ENCODE results near the gene SPAG4.

SPAG4 gene

DNA sequence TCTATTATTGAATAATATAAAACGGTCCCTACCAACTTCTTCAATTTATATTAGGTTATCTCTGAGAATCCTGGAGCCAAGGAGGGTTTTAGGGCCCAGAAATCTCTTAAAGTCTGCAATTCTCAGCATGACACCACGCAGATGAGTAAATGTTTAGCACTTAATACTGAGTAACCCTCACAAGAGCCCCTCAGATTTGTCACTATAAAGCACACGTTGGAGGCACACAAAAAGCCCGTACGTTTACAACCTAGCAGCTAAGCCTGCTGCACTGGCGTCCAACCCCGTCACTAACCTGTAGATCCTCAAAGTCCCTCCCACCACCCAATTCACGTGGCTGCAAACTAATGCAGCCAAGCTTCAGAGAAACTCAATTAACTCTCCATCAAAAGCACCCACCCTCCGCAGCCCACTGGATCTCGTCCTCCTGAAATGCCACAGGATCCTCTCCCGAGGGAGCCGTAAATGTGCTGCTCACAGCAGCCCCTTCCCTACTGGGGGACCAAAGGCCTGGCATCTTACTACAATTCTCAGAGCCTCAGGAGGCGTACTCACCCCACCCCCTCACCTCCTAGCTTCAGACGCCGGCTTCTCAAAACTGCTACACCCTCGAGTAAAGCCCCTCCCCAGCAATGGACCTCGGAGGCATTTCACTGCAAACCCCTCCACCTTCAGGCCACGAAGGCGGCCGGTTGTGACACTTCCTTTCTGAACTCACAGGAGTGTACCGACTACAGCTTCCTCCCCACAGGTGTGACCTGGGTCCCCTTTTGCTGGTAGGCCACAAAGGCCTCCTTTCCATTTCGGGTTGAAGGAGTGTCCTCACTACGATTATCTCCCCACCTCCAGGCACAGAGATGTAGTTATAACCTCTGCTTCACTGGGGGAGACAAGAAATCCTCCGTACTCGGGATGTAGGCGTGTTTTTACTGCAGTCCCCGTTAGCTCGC is 48.2 kb downstream of the SPAG4 start (continued):
- TF ChIP-seq, protein P1, sequence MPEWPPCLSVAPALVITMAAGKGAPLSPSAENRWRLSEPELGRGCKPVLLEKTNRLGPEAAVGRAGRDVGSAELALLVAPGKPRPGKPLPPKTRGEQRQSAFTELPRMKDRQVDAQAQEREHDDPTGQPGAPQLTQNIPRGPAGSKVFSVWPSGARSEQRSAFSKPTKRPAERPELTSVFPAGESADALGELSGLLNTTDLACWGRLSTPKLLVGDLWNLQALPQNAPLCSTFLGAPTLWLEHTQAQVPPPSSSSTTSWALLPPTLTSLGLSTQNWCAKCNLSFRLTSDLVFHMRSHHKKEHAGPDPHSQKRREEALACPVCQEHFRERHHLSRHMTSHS (tag by site-specific recombination; IDR thresholded peaks at IDR 0.05) = no peak
- TF ChIP-seq ZNF626 (tag by site-specific recombination; IDR thresholded peaks at IDR 0.05) = no peak
- 0 out of 2 replicates have a peak, but pooled peaks have one; percentile 9 for TF ChIP-seq ZNF837 (tag by site-specific recombination; IDR thresholded peaks at IDR 0.05)
- TF ChIP-seq, protein P2, sequence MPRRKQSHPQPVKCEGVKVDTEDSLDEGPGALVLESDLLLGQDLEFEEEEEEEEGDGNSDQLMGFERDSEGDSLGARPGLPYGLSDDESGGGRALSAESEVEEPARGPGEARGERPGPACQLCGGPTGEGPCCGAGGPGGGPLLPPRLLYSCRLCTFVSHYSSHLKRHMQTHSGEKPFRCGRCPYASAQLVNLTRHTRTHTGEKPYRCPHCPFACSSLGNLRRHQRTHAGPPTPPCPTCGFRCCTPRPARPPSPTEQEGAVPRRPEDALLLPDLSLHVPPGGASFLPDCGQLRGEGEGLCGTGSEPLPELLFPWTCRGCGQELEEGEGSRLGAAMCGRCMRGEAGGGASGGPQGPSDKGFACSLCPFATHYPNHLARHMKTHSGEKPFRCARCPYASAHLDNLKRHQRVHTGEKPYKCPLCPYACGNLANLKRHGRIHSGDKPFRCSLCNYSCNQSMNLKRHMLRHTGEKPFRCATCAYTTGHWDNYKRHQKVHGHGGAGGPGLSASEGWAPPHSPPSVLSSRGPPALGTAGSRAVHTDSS (tag by site-specific recombination; IDR thresholded peaks at IDR 0.05) = 0 out of 2 replicates have a peak, but pooled peaks have one; percentile 8

DNA sequence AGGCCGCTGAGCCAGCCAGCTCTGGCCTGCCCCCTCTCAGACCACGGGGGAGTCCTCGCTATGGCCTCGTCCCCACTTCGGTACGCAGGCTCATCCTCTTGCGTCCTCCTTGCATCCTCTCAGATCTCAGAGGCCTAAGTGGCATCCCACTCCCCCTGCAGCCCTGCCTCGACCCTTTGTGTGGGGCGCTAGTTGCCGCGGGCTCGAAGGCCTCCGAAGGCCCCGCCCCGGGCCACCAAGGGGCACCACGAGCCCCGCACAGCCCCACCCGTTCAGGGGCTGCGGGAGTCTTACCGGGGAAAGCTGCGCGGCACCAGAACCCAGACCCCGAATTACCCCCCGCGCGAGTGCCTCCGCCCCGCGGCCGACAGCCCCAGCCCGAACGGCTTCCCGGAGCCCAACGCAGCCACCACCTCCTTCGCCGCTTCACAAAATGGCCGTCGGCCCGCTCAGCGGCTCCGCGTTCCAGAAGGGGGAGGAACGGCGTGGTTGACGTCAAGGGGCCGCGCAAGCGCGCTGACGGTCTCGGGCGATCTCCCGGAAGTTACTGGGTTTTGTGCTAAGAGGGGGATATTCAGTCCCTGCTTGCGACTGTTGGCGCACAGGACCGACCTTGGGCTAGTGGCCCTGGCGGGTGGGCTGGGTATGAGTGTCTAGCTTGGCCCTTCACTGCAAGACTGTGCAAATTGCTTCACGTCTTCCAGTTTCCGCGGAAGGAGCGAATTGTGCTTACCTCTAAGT is 49.0 kb downstream of the SPAG4 start, which contains the start of the genes CPNE1 and RBM12:
Gene CPNE1, minus strand, starts transcription at position 435 of the 741 bp plus-strand sequence. CDS start 31,977 bp downstream, outside the sequence.
Gene RBM12, minus strand, starts transcription at position 435 of the 741 bp plus-strand sequence. CDS start 9,578 bp downstream, outside the sequence.
- ChIA-PET CTCF (interaction anchor here (0.7 to 1.0 kb wide), 2 partner anchors 100 to 335 kb away, joined by 3 to 5 read pairs; no protein-coding TSS in a partner anchor), POLR2A (interaction anchor here (0.5 to 3.2 kb wide), 17 partner anchors 13 to 289 kb away, joined by 3 to 16 read pairs (median 6); partner anchors contain the start of genes CEP250, NFS1, RBM39 and ROMO1)
- peaks cover 9% of the 10 kb centered on the region for H3K4me1 ChIP-seq (ENCODE audit: control insufficient read depth, insufficient read depth, low read length)
- H3K4me3 ChIP-seq (ENCODE audit: low read depth, low read length) = peak within 1 kb of the TSS; percentile 87
- H3K9me3 ChIP-seq (ENCODE audit: control insufficient read depth, insufficient read depth, low read depth, low read length) = no peaks in the 10 kb centered on the region
- H3K27ac ChIP-seq (ENCODE audit: extremely low read depth, low read depth, low read length) = peak within 1 kb of the TSS; percentile 88
- peaks cover 8 to 13% of the 10 kb centered on the region in 2 experiments for H3K36me3 ChIP-seq (ENCODE audit: control insufficient read depth in 2 of 2, insufficient read depth in 1 of 2, low read length in 2 of 2)
- TF ChIP-seq ZNF558 (tag by site-specific recombination; IDR thresholded peaks at IDR 0.05) = no peak
- TF ChIP-seq ZNF354C (tag by site-specific recombination; IDR thresholded peaks at IDR 0.05; ENCODE audit: borderline replicate concordance, low read depth) = no peak
- TF ChIP-seq, protein P3, sequence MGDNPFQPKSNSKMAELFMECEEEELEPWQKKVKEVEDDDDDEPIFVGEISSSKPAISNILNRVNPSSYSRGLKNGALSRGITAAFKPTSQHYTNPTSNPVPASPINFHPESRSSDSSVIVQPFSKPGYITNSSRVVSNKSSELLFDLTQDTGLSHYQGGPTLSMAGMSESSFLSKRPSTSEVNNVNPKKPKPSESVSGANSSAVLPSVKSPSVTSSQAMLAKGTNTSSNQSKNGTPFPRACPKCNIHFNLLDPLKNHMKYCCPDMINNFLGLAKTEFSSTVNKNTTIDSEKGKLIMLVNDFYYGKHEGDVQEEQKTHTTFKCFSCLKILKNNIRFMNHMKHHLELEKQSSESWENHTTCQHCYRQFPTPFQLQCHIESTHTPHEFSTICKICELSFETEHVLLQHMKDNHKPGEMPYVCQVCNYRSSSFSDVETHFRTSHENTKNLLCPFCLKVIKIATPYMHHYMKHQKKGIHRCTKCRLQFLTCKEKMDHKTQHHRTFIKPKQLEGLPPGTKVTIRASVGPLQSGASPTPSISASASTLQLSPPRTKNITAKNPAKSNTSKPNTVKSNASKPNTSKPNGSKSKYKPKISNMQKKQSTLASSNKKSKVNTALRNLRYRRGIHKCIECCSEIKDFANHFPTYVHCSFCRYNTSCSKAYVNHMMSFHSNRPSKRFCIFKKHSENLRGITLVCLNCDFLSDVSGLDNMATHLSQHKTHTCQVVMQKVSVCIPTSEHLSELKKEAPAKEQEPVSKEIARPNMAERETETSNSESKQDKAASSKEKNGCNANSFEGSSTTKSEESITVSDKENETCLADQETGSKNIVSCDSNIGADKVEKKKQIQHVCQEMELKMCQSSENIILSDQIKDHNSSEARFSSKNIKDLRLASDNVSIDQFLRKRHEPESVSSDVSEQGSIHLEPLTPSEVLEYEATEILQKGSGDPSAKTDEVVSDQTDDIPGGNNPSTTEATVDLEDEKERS (tag by site-specific recombination; IDR thresholded peaks at IDR 0.05) = no peak
- TF ChIP-seq, protein P4, sequence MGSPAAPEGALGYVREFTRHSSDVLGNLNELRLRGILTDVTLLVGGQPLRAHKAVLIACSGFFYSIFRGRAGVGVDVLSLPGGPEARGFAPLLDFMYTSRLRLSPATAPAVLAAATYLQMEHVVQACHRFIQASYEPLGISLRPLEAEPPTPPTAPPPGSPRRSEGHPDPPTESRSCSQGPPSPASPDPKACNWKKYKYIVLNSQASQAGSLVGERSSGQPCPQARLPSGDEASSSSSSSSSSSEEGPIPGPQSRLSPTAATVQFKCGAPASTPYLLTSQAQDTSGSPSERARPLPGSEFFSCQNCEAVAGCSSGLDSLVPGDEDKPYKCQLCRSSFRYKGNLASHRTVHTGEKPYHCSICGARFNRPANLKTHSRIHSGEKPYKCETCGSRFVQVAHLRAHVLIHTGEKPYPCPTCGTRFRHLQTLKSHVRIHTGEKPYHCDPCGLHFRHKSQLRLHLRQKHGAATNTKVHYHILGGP (tag by site-specific recombination; IDR thresholded peaks at IDR 0.05) = no peak
- no peak for TF ChIP-seq ZNF792 (tag by site-specific recombination; IDR thresholded peaks at IDR 0.05)
- no peak for TF ChIP-seq ZNF394 (tag by site-specific recombination; IDR thresholded peaks at IDR 0.05; ENCODE audit: borderline replicate concordance)
- peak; percentile 75 for TF ChIP-seq ZNF335 (tag by site-specific recombination; conservative IDR thresholded peaks at IDR 0.05)
- TF ChIP-seq ZNF747 (tag by site-specific recombination; IDR thresholded peaks at IDR 0.05) = no peak
- TF ChIP-seq ZNF76 (tag by site-specific recombination; IDR thresholded peaks at IDR 0.05; ENCODE audit: borderline replicate concordance, low read depth) = no peak; the same call in 1 of the 2 replicates
- TF ChIP-seq GLI2 (tag by site-specific recombination; IDR thresholded peaks at IDR 0.05; ENCODE audit: borderline replicate concordance, low read depth) = no peak
- TF ChIP-seq, protein P5, sequence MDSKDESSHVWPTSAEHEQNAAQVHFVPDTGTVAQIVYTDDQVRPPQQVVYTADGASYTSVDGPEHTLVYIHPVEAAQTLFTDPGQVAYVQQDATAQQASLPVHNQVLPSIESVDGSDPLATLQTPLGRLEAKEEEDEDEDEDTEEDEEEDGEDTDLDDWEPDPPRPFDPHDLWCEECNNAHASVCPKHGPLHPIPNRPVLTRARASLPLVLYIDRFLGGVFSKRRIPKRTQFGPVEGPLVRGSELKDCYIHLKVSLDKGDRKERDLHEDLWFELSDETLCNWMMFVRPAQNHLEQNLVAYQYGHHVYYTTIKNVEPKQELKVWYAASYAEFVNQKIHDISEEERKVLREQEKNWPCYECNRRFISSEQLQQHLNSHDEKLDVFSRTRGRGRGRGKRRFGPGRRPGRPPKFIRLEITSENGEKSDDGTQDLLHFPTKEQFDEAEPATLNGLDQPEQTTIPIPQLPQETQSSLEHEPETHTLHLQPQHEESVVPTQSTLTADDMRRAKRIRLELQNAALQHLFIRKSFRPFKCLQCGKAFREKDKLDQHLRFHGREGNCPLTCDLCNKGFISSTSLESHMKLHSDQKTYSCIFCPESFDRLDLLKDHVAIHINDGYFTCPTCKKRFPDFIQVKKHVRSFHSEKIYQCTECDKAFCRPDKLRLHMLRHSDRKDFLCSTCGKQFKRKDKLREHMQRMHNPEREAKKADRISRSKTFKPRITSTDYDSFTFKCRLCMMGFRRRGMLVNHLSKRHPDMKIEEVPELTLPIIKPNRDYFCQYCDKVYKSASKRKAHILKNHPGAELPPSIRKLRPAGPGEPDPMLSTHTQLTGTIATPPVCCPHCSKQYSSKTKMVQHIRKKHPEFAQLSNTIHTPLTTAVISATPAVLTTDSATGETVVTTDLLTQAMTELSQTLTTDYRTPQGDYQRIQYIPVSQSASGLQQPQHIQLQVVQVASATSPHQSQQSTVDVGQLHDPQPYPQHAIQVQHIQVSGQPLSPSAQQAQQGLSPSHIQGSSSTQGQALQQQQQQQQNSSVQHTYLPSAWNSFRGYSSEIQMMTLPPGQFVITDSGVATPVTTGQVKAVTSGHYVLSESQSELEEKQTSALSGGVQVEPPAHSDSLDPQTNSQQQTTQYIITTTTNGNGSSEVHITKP (tag by site-specific recombination; IDR thresholded peaks at IDR 0.05) = peak; percentile 99
- no peak for TF ChIP-seq ZNF776 (tag by site-specific recombination; IDR thresholded peaks at IDR 0.05; ENCODE audit: borderline replicate concordance)
- TF ChIP-seq ZNF221 (tag by site-specific recombination; IDR thresholded peaks at IDR 0.05; ENCODE audit: borderline replicate concordance) = no peak
- TF ChIP-seq, protein P6, sequence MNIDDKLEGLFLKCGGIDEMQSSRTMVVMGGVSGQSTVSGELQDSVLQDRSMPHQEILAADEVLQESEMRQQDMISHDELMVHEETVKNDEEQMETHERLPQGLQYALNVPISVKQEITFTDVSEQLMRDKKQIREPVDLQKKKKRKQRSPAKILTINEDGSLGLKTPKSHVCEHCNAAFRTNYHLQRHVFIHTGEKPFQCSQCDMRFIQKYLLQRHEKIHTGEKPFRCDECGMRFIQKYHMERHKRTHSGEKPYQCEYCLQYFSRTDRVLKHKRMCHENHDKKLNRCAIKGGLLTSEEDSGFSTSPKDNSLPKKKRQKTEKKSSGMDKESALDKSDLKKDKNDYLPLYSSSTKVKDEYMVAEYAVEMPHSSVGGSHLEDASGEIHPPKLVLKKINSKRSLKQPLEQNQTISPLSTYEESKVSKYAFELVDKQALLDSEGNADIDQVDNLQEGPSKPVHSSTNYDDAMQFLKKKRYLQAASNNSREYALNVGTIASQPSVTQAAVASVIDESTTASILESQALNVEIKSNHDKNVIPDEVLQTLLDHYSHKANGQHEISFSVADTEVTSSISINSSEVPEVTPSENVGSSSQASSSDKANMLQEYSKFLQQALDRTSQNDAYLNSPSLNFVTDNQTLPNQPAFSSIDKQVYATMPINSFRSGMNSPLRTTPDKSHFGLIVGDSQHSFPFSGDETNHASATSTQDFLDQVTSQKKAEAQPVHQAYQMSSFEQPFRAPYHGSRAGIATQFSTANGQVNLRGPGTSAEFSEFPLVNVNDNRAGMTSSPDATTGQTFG (tag by site-specific recombination; IDR thresholded peaks at IDR 0.05; ENCODE audit: borderline replicate concordance) = no peak
